ENCODE data around the gene DLG2.

DLG2 gene

GRCh38 chr11:84496122-84496521 lies 1131.0 kb downstream of the DLG2 start:
- no peak for FAIRE-seq
- TF ChIP-seq POLR2AphosphoS5 (IDR thresholded peaks at IDR 0.05; ENCODE audit: low read depth, low read length) = no peak
- TF ChIP-seq SPI1 (IDR thresholded peaks at IDR 0.05; ENCODE audit: low read depth, low read length) = no peak
- no peak for TF ChIP-seq PAX5 (IDR thresholded peaks at IDR 0.05; ENCODE audit: insufficient read depth, low read length, severe bottlenecking)
- TF ChIP-seq POU2F2 (IDR thresholded peaks at IDR 0.05; ENCODE audit: low read depth, low read length) = no peak
- no peak for TF ChIP-seq TAF1 (IDR thresholded peaks at IDR 0.05; ENCODE audit: low read depth, low read length)
- TF ChIP-seq POLR2A (IDR thresholded peaks at IDR 0.05; ENCODE audit: low read depth, low read length) = no peak
- no peak for DNase-seq (ENCODE audit: insufficient read length, low spot score)

- TF ChIP-seq PAX5 (IDR thresholded peaks at IDR 0.05; ENCODE audit: insufficient read depth, low read length, severe bottlenecking) = no peak
- TF ChIP-seq SPI1 (IDR thresholded peaks at IDR 0.05; ENCODE audit: low read depth, low read length) = no peak
- TF ChIP-seq TAF1 (IDR thresholded peaks at IDR 0.05; ENCODE audit: low read depth, low read length) = no peak
- TF ChIP-seq POLR2AphosphoS5 (IDR thresholded peaks at IDR 0.05; ENCODE audit: low read depth, low read length) = no peak
- TF ChIP-seq POU2F2 (IDR thresholded peaks at IDR 0.05; ENCODE audit: low read depth, low read length) = no peak
- no peak for TF ChIP-seq POLR2A (IDR thresholded peaks at IDR 0.05; ENCODE audit: low read depth, low read length)
- DNase-seq (ENCODE audit: insufficient read length, low spot score) (no peak), FAIRE-seq (no peak)
These were observed 1147.0 kb downstream of the DLG2 start for GRCh38 chr11:84480131-84480530.

- DNase-seq (ENCODE audit: insufficient read length, low spot score) = no peak
- TF ChIP-seq POU2F2 (IDR thresholded peaks at IDR 0.05; ENCODE audit: low read depth, low read length) = no peak
- no peak for TF ChIP-seq POLR2A (IDR thresholded peaks at IDR 0.05; ENCODE audit: low read depth, low read length)
- no peak for TF ChIP-seq SPI1 (IDR thresholded peaks at IDR 0.05; ENCODE audit: low read depth, low read length)
- no peak for TF ChIP-seq POLR2AphosphoS5 (IDR thresholded peaks at IDR 0.05; ENCODE audit: low read depth, low read length)
- no peak for TF ChIP-seq TAF1 (IDR thresholded peaks at IDR 0.05; ENCODE audit: low read depth, low read length)
- no peak for TF ChIP-seq PAX5 (IDR thresholded peaks at IDR 0.05; ENCODE audit: insufficient read depth, low read length, severe bottlenecking)
- no peak for FAIRE-seq
These were observed 1150.6 kb downstream of the DLG2 start for GRCh38 chr11:84476581-84476980.

GRCh38 chr11:84471501-84471900 lies 1155.6 kb downstream of the DLG2 start:
- DNase-seq (ENCODE audit: insufficient read length, low spot score) = no peak
- TF ChIP-seq SPI1 (IDR thresholded peaks at IDR 0.05; ENCODE audit: low read depth, low read length) = no peak
- no peak for TF ChIP-seq POLR2AphosphoS5 (IDR thresholded peaks at IDR 0.05; ENCODE audit: low read depth, low read length)
- TF ChIP-seq TAF1 (IDR thresholded peaks at IDR 0.05; ENCODE audit: low read depth, low read length) = no peak
- TF ChIP-seq POU2F2 (IDR thresholded peaks at IDR 0.05; ENCODE audit: low read depth, low read length) = no peak
- TF ChIP-seq PAX5 (IDR thresholded peaks at IDR 0.05; ENCODE audit: insufficient read depth, low read length, severe bottlenecking) = no peak
- FAIRE-seq = no peak

- DNase-seq (ENCODE audit: insufficient read length, low spot score) = no peak
- no peak for TF ChIP-seq POLR2AphosphoS5 (IDR thresholded peaks at IDR 0.05; ENCODE audit: low read depth, low read length)
- no peak for TF ChIP-seq POU2F2 (IDR thresholded peaks at IDR 0.05; ENCODE audit: low read depth, low read length)
- TF ChIP-seq SPI1 (IDR thresholded peaks at IDR 0.05; ENCODE audit: low read depth, low read length) = no peak
- no peak for TF ChIP-seq TAF1 (IDR thresholded peaks at IDR 0.05; ENCODE audit: low read depth, low read length)
- no peak for TF ChIP-seq PAX5 (IDR thresholded peaks at IDR 0.05; ENCODE audit: insufficient read depth, low read length, severe bottlenecking)
- TF ChIP-seq POLR2A (IDR thresholded peaks at IDR 0.05; ENCODE audit: low read depth, low read length) = no peak
- no peak for FAIRE-seq
These were observed 1158.9 kb downstream of the DLG2 start for GRCh38 chr11:84468235-84468634.

- DNase-seq (ENCODE audit: insufficient read length, low spot score) = no peak
- TF ChIP-seq PAX5 (IDR thresholded peaks at IDR 0.05; ENCODE audit: insufficient read depth, low read length, severe bottlenecking) (no peak), TAF1 (IDR thresholded peaks at IDR 0.05; ENCODE audit: low read depth, low read length) (no peak), SPI1 (IDR thresholded peaks at IDR 0.05; ENCODE audit: low read depth, low read length) (no peak), POU2F2 (IDR thresholded peaks at IDR 0.05; ENCODE audit: low read depth, low read length) (no peak), POLR2A (IDR thresholded peaks at IDR 0.05; ENCODE audit: low read depth, low read length) (no peak)
- no peak for FAIRE-seq
These were observed 1162.1 kb downstream of the DLG2 start for GRCh38 chr11:84465040-84465439.

GRCh38 chr11:84455691-84456090 lies 1171.5 kb downstream of the DLG2 start:
- no peak for TF ChIP-seq SPI1 (IDR thresholded peaks at IDR 0.05; ENCODE audit: low read depth, low read length)
- no peak for TF ChIP-seq TAF1 (IDR thresholded peaks at IDR 0.05; ENCODE audit: low read depth, low read length)
- no peak for TF ChIP-seq POU2F2 (IDR thresholded peaks at IDR 0.05; ENCODE audit: low read depth, low read length)
- TF ChIP-seq POLR2AphosphoS5 (IDR thresholded peaks at IDR 0.05; ENCODE audit: low read depth, low read length) = no peak
- TF ChIP-seq PAX5 (IDR thresholded peaks at IDR 0.05; ENCODE audit: insufficient read depth, low read length, severe bottlenecking) = no peak
- no peak for TF ChIP-seq POLR2A (IDR thresholded peaks at IDR 0.05; ENCODE audit: low read depth, low read length)
- FAIRE-seq (no peak), DNase-seq (ENCODE audit: insufficient read length, low spot score) (no peak)

- TF ChIP-seq PAX5 (IDR thresholded peaks at IDR 0.05; ENCODE audit: insufficient read depth, low read length, severe bottlenecking) (no peak), POLR2A (IDR thresholded peaks at IDR 0.05; ENCODE audit: low read depth, low read length) (no peak), TAF1 (IDR thresholded peaks at IDR 0.05; ENCODE audit: low read depth, low read length) (no peak), SPI1 (IDR thresholded peaks at IDR 0.05; ENCODE audit: low read depth, low read length) (no peak), POU2F2 (IDR thresholded peaks at IDR 0.05; ENCODE audit: low read depth, low read length) (no peak), POLR2AphosphoS5 (IDR thresholded peaks at IDR 0.05; ENCODE audit: low read depth, low read length) (no peak)
- no peak for DNase-seq (ENCODE audit: insufficient read length, low spot score)
- FAIRE-seq = no peak
These were observed 1174.9 kb downstream of the DLG2 start for GRCh38 chr11:84452211-84452610.

- no peak for FAIRE-seq
- TF ChIP-seq PAX5 (IDR thresholded peaks at IDR 0.05; ENCODE audit: insufficient read depth, low read length, severe bottlenecking) (no peak), POLR2A (IDR thresholded peaks at IDR 0.05; ENCODE audit: low read depth, low read length) (no peak), POLR2AphosphoS5 (IDR thresholded peaks at IDR 0.05; ENCODE audit: low read depth, low read length) (no peak), TAF1 (IDR thresholded peaks at IDR 0.05; ENCODE audit: low read depth, low read length) (no peak), SPI1 (IDR thresholded peaks at IDR 0.05; ENCODE audit: low read depth, low read length) (no peak), POU2F2 (IDR thresholded peaks at IDR 0.05; ENCODE audit: low read depth, low read length) (no peak)
- DNase-seq (ENCODE audit: insufficient read length, low spot score) = no peak
These were observed 1188.6 kb downstream of the DLG2 start for GRCh38 chr11:84438565-84438964.

Measured in GM12891 (cell line).